Inflammatory macrophage (primary cell): ENCODE data around the gene ELL.
A peak's percentile ranks its signal among the peaks of the same experiment; 100 is the strongest.

Experiments
- DNase-seq, 2 donors: peaks; one replicate each; pipeline ENCODE4 v3.0.0-alpha.2; 2020 to 2022

The ELL gene

DNA sequence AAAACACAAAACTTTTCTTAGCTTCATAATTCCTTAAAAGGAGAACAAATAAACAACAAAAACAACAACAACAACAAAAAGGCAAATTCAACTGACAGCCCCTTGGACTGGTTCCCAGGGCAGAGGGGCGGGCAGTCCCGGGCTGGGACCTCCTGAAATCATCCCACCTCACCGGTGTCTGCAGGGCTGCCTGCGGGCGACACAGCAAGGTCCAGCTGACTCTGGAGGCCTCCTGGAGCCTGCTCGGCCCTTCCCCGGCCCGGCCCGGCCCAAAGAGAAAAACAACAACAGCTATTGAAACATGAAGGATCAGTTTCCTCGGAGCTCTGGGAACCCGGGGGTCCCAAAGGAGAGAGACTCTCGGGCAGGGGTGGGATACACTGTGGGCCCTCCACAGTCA lies 78.9 kb downstream of the ELL start:
- DNase-seq = no peak

DNA sequence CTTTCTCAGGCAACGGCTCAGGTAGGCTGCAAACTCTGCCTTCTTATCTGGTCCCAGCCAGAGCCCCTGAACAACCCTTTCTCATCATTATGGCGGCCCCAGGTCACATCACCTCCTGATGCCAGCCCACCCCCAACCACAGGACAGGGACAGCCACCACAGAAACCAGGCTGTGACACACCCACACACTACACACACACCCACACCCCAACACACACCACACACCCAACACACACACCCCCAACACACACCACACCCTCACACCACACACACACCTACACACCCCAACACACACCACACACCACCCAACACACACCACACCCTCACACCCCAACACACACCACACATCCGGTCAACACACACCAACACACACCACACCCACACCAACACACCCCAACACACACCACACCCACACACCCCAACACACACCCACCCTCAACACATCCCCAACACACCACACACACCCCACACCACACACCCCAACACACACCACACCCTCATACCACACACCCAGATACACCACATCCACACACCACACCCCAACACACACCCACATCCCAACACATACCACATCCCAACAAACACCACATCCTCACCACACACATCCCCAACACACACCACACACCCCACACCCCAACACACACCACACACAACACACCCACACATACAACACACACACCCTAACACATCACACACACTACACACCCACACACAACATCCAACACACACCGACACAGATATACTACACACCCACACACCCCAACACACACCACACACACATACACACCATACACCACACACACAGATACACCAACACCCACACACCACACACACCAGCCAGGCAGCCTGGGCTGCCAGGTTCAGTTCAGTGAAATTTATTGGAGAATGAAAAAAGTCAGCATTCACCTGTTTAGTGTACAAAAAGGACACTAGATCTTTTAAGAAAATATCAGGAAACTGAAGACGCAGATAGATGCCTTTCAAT lies 79.8 kb downstream of the ELL start:
- no peak for DNase-seq

DNA sequence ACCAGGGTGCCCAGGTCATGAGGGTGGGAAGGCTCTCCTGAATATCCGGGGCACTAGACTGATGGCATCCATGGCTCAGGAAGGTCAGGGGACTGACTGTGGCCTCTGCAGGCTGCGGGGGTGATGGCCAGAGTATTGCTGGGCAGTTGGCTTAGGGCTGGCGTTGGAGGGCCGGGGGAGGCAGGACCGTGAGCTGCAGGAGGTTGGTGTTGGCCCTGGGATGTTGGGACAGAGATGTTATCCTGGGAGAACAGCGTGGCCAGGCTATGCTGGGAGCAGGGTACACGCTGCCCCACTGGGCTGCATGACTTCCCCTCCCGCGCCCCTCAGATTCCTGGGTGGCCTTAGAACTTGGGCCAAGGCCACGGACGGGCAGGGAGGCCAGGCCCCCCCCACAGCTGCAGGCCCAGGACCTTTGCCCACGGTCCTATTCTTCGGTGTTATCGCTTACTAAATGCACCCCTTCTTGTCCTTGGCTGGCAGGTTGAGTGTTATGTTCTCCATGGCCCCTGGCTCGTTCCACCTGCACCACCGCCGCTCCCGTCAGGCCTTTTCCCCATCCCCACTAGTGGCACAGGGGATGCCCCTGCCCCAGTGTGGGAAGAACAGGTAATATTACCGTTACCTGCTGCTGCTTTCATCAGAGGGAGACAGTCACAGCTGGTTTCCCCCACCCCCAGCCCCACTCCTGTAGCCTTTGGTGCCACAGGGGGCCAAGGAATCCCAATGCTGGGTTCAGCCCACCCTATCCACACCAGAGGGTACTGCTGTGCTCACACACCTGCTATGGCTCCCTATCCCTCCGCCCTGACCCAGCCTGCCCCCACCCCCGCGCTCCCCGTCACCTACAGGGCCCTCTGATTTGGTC lies 80.7 kb downstream of the ELL start:
- no peak for DNase-seq

DNA sequence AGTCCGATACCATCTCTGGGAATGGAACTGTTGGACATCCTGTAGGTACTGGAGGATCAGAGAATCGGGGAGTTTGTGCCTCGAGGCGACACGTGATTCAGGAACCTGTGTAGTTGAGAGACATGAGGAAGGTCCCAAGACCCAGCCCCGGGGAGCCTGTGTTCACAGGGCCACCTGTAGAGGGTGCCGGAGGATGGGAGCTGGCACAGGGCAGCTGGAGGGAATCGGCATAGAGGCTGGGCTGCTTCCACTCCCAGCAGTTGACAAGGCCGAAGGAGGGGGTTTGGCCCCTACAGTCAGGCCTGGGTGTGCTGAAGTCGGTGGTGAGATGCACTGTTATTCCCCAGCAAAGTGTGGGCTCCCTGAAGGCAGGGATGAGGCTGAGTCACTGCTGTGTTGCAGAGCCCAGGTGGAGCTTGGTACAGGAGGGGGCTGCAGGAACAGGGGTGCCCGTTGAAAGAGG lies 81.4 kb downstream of the ELL start:
- DNase-seq = no peak

DNA sequence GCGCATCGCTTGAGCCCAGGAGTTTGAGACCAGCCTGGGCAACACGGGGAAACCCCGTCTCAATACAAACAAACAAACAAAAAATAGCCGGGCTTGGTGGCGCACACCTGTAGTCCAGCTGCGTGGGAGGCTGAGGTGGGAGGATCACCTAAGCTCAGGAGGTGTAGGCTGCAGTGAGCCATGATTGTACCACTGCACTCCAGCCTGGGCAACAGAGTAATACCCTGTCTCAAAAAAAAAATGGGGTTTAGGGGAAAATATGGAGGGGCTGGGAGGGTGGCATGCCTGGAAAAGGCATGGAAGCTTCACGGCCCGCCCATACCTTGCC lies 82.0 kb downstream of the ELL start:
- DNase-seq = no peak

DNA sequence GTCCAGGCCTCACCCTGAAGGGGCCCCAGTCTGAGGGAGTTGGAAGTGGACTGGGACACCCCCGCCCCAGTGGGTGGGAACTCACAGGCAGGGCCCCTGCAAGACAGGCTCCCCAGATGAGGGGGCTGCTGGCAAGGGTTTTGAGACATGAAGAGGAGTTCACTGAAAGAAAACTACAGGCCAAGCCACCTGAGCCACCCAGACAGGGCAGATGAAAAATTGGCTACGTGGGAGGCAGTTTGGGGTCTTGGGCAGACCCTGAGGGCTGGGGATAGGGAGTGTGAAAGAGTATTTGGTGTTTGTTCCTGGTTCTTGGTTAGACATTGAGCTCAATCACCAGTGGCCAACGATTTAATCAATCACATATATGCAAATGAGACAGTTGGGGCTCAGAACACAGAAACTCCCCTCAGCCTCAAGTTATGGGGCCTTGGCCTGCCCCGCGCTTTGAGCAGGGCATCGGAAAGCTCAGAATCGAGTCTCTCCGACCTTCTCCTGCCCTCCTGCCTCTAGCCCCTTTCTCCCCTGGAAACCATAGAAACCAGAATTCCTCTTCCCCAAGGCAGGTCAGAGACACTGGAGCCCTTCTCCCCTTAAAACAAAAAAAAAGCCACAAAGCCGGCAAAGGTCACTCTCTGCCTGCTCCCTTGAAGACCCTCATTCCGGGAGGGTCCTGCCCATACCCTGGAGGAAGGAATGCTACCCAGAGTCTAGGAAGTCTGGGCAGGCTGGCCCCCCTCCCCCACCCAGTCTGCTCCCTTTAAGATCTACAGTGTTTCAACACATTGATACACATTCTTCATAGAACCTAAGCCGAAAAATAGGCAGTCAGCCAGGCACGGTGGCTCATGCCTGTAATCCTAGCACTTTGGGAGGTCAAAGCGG lies 82.6 kb downstream of the ELL start:
- no peak for DNase-seq

DNA sequence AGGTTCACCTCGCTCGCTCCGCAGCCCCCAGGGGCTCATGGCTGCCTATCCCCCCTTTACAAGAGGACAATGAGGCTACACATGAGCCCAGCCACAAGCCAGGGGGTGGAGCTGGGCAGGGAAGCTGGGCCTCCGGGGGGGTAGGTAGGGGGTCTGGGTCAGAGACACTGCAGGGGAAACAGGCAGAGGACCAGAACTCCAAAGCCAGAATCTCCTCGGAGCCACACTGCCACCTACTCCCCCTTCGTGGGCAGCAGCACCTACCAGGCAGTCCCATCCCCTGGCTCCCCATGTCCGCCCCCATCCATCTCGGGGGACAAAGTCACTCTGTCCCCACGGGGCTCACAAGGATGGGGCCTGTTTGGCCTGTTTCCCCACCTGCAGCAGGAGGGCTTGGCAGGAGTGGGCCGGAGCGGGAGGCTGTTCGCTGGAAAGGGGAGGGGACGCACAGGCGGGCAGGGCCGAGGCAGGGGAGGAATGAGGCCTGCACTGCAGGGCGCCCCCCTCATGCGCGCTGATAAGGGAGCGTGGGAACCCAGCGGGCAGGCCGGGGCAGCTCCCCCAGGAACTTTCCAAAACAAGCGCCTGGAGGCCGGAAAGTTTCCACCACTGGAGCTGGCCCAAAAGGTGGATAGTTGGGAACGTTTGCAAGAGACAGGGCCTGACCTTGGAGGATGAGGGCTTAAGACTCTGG lies 83.4 kb downstream of the ELL start:
- no peak for DNase-seq

DNA sequence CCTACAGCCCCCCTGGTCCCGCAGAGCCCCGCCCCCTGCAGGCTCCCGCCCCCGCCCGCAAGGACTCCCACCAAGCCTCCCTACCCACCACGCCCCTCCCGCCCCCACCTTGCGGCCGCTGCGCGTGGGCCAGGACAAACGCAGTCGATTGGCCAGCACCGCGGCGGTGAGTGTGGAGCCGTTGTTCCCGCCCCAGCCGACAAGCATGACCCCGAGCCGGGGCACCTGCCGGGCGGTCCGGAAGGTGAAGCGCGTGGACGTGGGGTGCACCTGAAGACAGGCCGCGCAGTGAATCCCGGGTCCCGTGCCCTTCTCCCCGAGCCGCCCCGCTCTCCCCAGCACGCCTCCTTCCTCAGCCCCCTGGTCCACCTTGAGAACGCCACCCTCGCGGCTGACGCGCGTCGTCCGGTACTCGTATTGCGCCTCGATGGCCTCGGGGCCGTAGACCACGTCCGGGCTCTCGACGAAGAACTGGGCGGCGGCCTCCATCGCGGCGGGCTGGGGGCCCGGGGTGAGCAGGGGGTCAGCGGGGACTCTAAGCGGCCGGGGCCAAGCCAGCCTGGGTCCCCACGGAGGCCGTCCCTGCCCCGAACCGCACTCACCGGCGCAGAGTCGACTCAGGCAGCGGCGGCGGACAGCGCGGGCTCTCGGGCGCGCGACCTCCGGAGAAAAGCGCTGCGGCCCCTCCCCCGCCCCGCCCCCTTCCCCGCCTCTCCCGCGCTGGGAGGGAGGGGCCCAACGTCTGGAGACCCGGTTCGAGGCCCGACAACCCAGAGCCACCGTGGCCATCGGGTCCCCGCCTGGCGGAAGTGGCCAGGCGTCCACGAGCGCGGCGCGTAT lies 84.2 kb downstream of the ELL start, which contains the start of gene ISYNA1:
ISYNA1 (minus strand) TSS at position 643 of the 840 bp plus-strand sequence; CDS start at position 489, 154 bp downstream.
- peak in 1 of 2 donors; percentile 51 for DNase-seq

DNA sequence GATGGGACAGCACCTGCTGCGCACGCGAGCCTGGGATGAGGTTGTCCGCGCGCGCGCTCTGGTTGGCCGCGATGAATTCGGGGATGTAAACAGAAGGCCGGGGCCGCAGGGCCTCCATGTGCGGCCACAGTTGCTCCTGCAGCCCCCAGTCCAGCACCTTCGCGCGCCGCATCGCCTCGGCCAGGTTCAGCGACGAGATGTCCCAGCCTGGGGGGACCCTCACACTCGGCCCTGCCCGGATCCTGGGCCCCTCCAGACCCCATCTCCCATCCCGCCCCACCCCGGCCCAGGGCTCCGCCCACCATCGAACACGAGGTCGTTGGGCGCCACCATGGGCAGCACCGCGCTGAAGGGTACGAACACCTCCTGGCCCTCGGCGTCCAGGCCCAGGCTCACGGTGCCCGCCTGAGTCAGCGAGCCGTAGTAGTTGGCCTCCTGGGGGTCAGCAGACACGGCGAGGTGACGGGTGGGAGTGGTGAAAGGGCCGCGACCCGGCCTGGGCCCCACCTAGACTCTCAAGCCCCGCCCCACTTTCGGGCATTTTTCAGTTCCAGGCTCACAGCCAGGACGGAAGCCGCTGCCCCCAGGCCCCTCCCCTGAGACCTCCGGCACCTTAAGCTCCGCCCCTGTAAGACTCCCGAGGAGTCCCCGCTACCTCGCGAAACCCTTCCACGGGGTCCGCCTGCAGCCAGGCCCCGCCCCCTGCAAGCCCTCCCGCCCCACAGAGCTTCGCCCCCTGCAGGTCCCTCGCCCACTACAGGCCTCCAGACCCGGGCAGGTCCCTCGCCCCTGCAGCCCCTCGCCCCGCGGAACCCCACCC lies 85.0 kb downstream of the ELL start:
- DNase-seq = peak in 1 of 2 donors; percentile 71

DNA sequence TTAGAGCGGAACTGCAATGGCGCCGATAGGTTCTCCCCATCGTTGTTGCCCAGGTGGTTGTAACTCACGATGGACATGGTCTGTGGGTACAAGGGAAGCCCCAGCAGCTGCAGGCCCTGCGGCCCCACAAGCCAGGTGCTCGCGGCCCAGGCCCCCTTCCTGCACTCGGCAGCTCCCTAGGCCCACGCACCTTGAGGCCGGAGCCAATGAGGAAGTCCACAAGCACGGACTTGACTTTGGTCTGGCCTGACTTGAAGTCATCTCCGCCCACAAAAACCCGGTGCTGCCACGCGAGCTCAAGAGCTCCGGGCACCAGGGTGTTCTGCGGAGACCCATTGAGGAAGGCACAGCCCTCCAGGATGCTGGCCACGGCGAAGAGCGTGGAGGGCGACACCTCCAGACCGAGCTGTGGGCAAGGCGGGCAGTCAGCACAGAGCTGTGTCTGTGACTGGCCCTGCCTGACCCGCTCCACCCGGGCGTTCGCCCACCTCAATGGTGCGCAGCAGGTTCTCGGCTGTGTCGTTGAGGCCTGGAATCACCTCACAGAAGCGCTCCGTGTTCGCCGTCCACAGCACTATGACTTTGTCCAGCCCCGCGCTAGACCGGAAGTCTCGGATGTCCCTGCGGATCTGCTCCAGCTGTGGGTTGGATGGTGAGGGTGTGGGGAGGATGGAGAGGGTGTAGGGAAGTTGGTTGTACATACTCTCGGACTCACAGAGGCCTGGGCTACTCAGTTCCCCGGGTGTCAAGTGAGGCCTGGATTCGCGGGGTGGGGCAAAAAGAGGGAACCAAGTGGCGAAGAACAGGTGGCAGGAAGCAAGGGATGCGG lies 85.8 kb downstream of the ELL start:
- peak; percentile 76 to 96 for DNase-seq

DNA sequence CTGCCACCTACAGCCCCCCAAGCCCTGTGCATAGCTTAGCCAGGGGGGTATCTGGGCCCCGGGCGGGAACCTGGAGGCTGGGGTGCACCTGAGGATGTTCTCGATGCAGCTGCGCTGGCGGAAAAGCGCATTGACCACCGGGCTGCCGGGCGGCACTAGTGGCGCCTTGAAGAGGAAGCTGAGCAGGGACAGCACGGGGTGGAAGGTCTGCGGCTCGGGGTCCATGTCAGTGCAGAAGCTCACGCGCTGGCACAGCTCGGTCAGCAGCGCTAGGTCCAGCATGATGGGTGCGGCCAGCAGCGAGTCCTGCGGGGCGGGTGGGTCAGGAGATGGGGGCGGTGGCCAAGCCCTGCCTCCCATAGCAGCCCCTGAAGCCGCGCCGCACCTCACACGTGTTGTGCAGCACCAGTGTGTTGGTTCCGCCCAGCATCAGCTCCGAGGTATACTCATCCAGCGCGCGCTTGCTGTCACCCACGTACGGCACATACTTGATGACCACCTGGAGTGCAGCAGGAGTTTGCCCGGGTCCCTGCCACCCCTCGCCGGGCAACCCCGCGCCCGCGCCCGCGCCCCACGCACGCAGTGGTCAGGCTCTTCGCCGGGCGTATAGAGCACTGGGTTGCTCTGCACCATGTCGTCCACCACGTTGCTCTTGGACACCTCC lies 86.6 kb downstream of the ELL start:
- peak in 1 of 2 donors; percentile 33 for DNase-seq

DNA sequence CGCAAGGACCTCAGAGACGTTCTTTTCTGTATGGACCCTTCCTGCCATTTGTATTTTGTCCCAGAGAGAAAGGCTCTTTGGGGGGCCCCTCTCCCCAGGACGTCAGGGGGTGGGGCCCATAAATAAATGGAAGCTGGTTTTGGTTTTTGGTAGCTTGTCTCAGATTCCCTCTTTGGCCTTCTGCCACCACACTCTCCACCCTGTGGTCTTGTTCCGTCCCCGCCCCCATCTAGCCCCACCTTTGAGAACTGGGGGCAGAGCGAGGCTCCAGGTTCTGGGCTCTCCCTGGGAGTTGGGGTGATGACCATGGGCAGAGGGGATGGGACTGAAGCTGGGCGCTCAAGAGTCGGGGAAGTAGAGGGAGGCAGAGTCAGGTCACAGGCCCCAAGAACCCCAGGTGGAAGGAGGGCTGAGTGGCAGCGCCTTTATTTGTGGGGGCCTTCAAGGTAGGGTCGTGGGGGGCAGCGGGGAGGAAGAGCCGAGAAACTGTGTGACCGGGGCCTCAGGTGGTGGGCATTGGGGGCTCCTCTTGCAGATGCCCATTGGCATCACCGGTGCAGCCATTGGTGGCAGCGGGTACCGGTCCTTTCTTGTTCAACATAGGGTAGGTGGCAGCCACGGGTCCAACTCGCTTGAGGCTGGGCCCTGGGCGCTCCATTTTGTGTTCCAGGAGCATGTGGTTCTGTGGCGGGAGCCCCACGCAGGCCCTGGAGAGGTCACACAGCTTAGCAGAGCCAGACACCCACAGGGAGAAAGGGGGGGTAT lies 87.3 kb downstream of the ELL start:
- DNase-seq = no peak

DNA sequence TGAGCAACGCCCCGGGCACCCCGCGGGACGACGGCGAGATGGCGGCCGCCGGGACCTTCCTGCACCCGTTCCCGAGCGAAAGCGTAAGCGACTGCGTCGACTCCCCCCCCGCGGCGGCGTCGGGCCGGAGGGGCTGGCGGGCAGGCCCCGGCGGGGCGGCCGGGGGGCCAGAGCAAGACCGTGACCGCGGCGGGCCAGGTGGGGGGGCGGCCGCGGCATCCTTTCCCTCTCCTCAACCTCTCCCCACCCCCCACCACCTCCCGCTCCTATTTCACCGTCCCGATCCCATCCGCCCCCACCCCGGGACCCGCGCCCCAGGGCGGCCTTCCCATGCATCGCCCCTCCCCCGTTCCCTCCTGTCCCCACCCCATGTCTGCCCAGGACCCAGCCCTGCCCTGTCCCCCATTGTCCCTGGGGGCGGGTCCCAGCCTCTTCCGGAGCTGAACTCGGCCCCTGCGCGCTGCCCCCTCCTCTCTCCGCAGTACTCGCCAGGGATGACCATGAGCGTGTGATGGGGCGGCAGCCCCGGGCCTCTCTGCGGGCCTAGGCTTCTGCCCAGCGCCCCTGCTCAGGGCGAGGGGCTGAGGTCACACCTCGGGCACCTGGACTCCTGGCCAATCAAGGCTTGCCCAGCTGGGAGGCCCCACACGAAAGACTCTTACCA lies 88.0 kb downstream of the ELL start:
- DNase-seq = no peak

DNA sequence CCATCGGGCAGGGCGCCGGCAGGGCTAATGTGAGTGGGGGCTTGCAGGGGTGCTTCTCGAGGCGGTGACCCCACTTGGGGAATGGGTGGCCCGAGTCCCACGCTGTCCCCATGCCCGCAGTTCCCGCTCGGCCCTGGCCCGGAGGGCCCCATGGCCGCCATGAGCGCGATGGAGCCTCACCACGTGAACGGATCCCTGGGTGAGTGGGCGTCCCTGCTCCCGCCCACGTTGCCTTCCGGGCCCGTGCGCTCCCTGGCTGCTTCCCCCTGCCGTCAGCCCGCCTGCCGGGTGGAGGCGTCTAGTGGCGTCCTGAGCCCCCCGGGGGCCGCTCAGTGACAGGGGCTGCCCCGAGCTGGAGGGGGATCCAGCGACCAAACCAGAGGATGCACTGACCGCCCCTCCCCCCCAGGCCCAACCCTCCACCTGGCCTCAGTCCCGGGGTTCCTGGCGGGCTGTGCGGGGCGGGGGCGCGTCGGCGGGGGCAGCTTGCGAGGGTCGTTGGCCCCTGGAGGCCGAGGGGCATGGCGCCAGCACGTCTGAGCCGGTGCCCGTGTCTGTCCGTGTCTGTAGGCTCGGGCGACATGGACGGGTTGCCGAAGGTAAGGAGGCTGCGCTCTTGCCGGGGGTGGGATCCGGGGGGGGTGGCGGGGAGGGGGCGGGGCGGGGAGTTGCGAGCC lies 88.7 kb downstream of the ELL start:
- peak in 1 of 2 donors; percentile 74 for DNase-seq

DNA sequence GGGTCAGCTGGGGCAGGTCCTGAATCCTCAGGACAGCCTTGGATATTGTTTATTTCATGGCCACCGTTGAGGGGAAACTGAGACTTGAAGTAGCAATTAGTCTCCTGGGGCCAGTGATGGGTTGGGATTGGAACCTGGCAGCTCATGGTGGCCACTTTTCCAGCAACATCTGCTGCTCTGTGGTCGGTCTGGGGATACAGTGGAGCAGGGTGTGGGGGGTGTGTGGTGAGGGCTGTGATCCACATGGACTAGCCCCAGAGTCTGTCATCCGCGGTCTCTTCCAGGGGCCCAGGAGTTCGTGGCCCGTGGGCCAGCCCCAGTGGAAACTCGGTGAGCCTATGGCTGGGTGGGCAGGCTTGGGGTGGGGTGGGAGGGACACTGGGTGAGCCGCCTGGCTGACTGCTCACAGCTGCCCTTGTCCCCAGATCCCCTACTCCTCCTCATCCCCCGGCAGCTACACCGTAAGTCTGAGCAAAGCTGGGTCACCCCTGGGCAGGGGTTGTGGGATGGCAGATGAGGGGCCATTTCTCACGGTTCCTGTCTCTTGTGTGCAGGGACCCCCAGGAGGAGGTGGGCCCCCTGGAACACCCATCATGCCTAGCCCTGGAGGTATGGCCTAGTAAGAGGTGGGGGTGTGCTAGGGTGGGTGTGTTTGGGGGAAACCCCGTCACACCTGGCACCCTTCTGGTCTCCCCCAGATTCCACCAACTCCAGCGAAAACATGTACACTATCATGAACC lies 89.4 kb downstream of the ELL start:
- no peak for DNase-seq
